Fibroblast of pulmonary artery (primary cell): ENCODE results near the gene EDAR.

ENCODE experiments used
- DNase-seq: peaks from one replicate; pipeline ENCODE4 v3.0.0-alpha.2; 2010; ENCODE audit warnings: low read depth
- H3K4me3 ChIP-seq: replicated peaks from 2 replicates; pipeline ENCODE4 v1.5.1; 2011; ENCODE audit warnings: low read depth, mild to moderate bottlenecking, control low read depth, low read length, moderate library complexity
- CTCF ChIP-seq: IDR thresholded peaks from 2 replicates; pipeline ENCODE4 v1.5.1; 2011; ENCODE audit warnings: mild to moderate bottlenecking, control low read depth, low read length, inconsistent platforms; ENCODE audit errors: missing control alignments

The EDAR gene

GRCh38 chr2:108936866-108937265 lies 52.2 kb downstream of the EDAR start:
- TF ChIP-seq CTCF, result no peak
- no peak for DNase-seq
- no peak overlapping the region for H3K4me3 ChIP-seq

- no peak for TF ChIP-seq CTCF
- no peak overlapping the region for H3K4me3 ChIP-seq
- DNase-seq, result no peak
Measured at GRCh38 chr2:108936076-108936864, 52.8 kb downstream of the EDAR start.

- DNase-seq, result no peak
- H3K4me3 ChIP-seq, result no peak overlapping the region
- TF ChIP-seq CTCF, result no peak
Measured at GRCh38 chr2:108935271-108935741, 53.7 kb downstream of the EDAR start.

- no peak for TF ChIP-seq CTCF
- no peak for DNase-seq
- H3K4me3 ChIP-seq, result no peak overlapping the region
Measured at GRCh38 chr2:108934583-108935245, 54.3 kb downstream of the EDAR start.

GRCh38 chr2:108934151-108934550 lies 54.9 kb downstream of the EDAR start:
- no peak for TF ChIP-seq CTCF
- no peak for DNase-seq
- H3K4me3 ChIP-seq, result no peak overlapping the region

- DNase-seq, result no peak
- no peak for TF ChIP-seq CTCF
- H3K4me3 ChIP-seq, result no peak overlapping the region
Measured at GRCh38 chr2:108933691-108934117, 55.3 kb downstream of the EDAR start.
